Progenitor cell of endocrine pancreas (in vitro differentiated cells): ENCODE results near the gene RAB8A. TPM values are rescaled to one million over a fixed set of nuclear protein-coding genes. Genes with fewer than 3 reads are reported as not detected.

Experiments
- DNase-seq: peaks from one replicate; pipeline ENCODE4 v3.0.0; 2021; ENCODE audit warnings: low spot score; ENCODE audit not compliant: unreplicated experiment
- H3K27ac Mint-ChIP-seq: 2 replicates; pipeline ENCODE4 v1.8.0; 2021; ENCODE audit warnings: mild to moderate bottlenecking, moderate library complexity, mixed read lengths
- H3K27me3 Mint-ChIP-seq: 2 replicates; pipeline ENCODE4 v1.8.0; 2021; ENCODE audit warnings: mixed read lengths
- H3K36me3 Mint-ChIP-seq: 2 replicates; pipeline ENCODE4 v1.8.0; 2022; ENCODE audit warnings: mixed read lengths; ENCODE audit not compliant: insufficient read depth
- H3K4me1 Mint-ChIP-seq: 2 replicates; pipeline ENCODE4 v1.8.0; 2021; ENCODE audit warnings: low read depth, mixed read lengths
- H3K4me3 Mint-ChIP-seq: 2 replicates; pipeline ENCODE4 v1.8.0; 2021; ENCODE audit warnings: low read depth, mild to moderate bottlenecking, moderate library complexity, mixed read lengths
- H3K9me3 Mint-ChIP-seq: 2 replicates; pipeline ENCODE4 v1.8.0; 2021; ENCODE audit warnings: low read depth, mixed read lengths
- CTCF ChIP-seq: fragments of 200-600 bp; sonication (generic); IDR thresholded peaks from one replicate; pipeline ENCODE4 v1.5.0; 2021; ENCODE audit warnings: antibody characterized with exemption, mild to moderate bottlenecking; ENCODE audit not compliant: unreplicated experiment
- total RNA-seq: library from RNA; stranded (reverse); gene quantifications from 2 replicates; pipeline ENCODE4 v1.2.1, GENCODE V29; 2021

RAB8A gene
- total RNA-seq, 1 donor from 2014 or later: 67.5 TPM

GRCh38 chr19:16180611-16181010, 68.9 kb downstream of the RAB8A start:
- H3K4me1 Mint-ChIP-seq: peaks cover 4% of the 10 kb centered on the region
- no peak for DNase-seq
- H3K9me3 Mint-ChIP-seq: no peaks in the 10 kb centered on the region

More at GRCh38 chr19:16180611-16181010, 68.9 kb downstream of the RAB8A start:
- Mint-ChIP-seq H3K27me3 (peaks cover 12% of the 10 kb centered on the region), H3K27ac (no peak overlapping the region), H3K4me3 (no peak overlapping the region), H3K36me3 (no peaks in the 10 kb centered on the region)
- no peak for TF ChIP-seq CTCF

Other genes starting within 250 kb of the RAB8A start
- gene CYP4F2, start 213.8 kb upstream of the RAB8A start, total RNA-seq: not detected in 2 replicates
- not detected in 2 replicates for gene CYP4F11, start 177.4 kb upstream of the RAB8A start, total RNA-seq
- gene OR10H4, start 162.9 kb upstream of the RAB8A start, total RNA-seq: not detected in 2 replicates
- gene TPM4, start 35.4 kb upstream of the RAB8A start, total RNA-seq: 275 and 300 TPM in 2 replicates
- 0.72 and 0.84 TPM in 2 replicates for gene HSH2D, start 31.8 kb downstream of the RAB8A start, total RNA-seq
- gene CIB3, start 61.6 kb downstream of the RAB8A start, total RNA-seq: not detected in 2 replicates
- 91.6 and 95.2 TPM in 2 replicates for gene FAM32A, start 73.5 kb downstream of the RAB8A start, total RNA-seq
- 47.4 and 51.8 TPM in 2 replicates for gene AP1M1, start 86.0 kb downstream of the RAB8A start, total RNA-seq
- gene KLF2, start 212.9 kb downstream of the RAB8A start, total RNA-seq: 2.7 TPM in 2 replicates